ENCODE measurements around the gene LRIT2. TPM values are rescaled to one million over a fixed set of nuclear protein-coding genes. Genes with fewer than 3 reads are reported as not detected.

LRIT2 gene
- total RNA-seq, 1 donor from 2014 or later: not detected

GRCh38 chr10:84265418-84265817, 40.1 kb upstream of the LRIT2 start:
- H3K9me3 Mint-ChIP-seq: no peaks in the 10 kb centered on the region
- H3K36me3 Mint-ChIP-seq (ENCODE audit: low read depth): no peaks in the 10 kb centered on the region
- H3K4me1 Mint-ChIP-seq: peaks cover 6% of the 10 kb centered on the region
- H3K27me3 Mint-ChIP-seq (ENCODE audit: low read depth): peaks cover 24% of the 10 kb centered on the region
- DNase-seq (ENCODE audit: low read depth, low spot score): no peak
- H3K27ac Mint-ChIP-seq (ENCODE audit: unreplicated experiment): no peak overlapping the region
- TF ChIP-seq CTCF (conservative IDR thresholded peaks at IDR 0.05): no peak
- H3K4me3 Mint-ChIP-seq: no peak overlapping the region

GRCh38 chr10:84264611-84265141, 39.3 kb upstream of the LRIT2 start:
- H3K4me3 Mint-ChIP-seq: no peak overlapping the region
- H3K27me3 Mint-ChIP-seq (ENCODE audit: low read depth): peaks cover 24% of the 10 kb centered on the region
- peak; percentile 96 for TF ChIP-seq CTCF (conservative IDR thresholded peaks at IDR 0.05)

GRCh38 chr10:84263716-84264115, 38.4 kb upstream of the LRIT2 start:
- Mint-ChIP-seq H3K27ac (ENCODE audit: unreplicated experiment) (no peak overlapping the region), H3K36me3 (ENCODE audit: low read depth) (no peaks in the 10 kb centered on the region), H3K9me3 (no peaks in the 10 kb centered on the region), H3K4me3 (no peak overlapping the region), H3K4me1 (peaks cover 6% of the 10 kb centered on the region), H3K27me3 (ENCODE audit: low read depth) (peaks cover 21% of the 10 kb centered on the region)
- TF ChIP-seq CTCF (conservative IDR thresholded peaks at IDR 0.05): no peak
- DNase-seq (ENCODE audit: low read depth, low spot score): no peak

More at GRCh38 chr10:84264611-84265141, 39.3 kb upstream of the LRIT2 start:
- no peaks in the 10 kb centered on the region for H3K9me3 Mint-ChIP-seq
- peak; percentile 76 for DNase-seq (ENCODE audit: low read depth, low spot score)
- H3K36me3 Mint-ChIP-seq (ENCODE audit: low read depth): no peaks in the 10 kb centered on the region
- peaks cover 6% of the 10 kb centered on the region for H3K4me1 Mint-ChIP-seq
- H3K27ac Mint-ChIP-seq (ENCODE audit: unreplicated experiment): no peak overlapping the region

- Mint-ChIP-seq H3K4me3 (no peak overlapping the region), H3K27me3 (ENCODE audit: low read depth) (peaks cover 13% of the 10 kb centered on the region), H3K36me3 (ENCODE audit: low read depth) (no peaks in the 10 kb centered on the region), H3K27ac (ENCODE audit: unreplicated experiment) (no peak overlapping the region), H3K9me3 (no peaks in the 10 kb centered on the region), H3K4me1 (peaks cover 6% of the 10 kb centered on the region)
- no peak for DNase-seq (ENCODE audit: low read depth, low spot score)
- TF ChIP-seq CTCF (conservative IDR thresholded peaks at IDR 0.05): no peak
Measured at GRCh38 chr10:84262190-84262956, 37.0 kb upstream of the LRIT2 start.

GRCh38 chr10:84261236-84261915, 36.0 kb upstream of the LRIT2 start:
- TF ChIP-seq CTCF (conservative IDR thresholded peaks at IDR 0.05): no peak
- Mint-ChIP-seq H3K9me3 (no peaks in the 10 kb centered on the region), H3K4me3 (no peak overlapping the region), H3K4me1 (peaks cover 11% of the 10 kb centered on the region), H3K27me3 (ENCODE audit: low read depth) (peaks cover 20% of the 10 kb centered on the region), H3K27ac (ENCODE audit: unreplicated experiment) (no peak overlapping the region), H3K36me3 (ENCODE audit: low read depth) (no peaks in the 10 kb centered on the region)
- DNase-seq (ENCODE audit: low read depth, low spot score): no peak
